DMS153 treated with DMSO at 0.1 percent for 48 hours (cell line): ENCODE results near the gene RPAP3.

Source experiments
- DNase-seq: peaks from one replicate; lab custom pipeline; 2025; ENCODE audit not compliant: unreplicated experiment; lab: John Stamatoyannopoulos, UW

Gene RPAP3

GRCh38 chr12:47705566-47706425 is at the start of gene RPAP3:
Gene RPAP3 (minus strand): TSS chr12:47706030. CDS start chr12:47702840, 3,190 bp downstream.
- peak; percentile 68 for DNase-seq

GRCh38 chr12:47754881-47755280 is 49.1 kb upstream of the RPAP3 start:
- DNase-seq: peak; percentile 39

GRCh38 chr12:47754126-47754525 is 48.3 kb upstream of the RPAP3 start:
- no peak for DNase-seq

- DNase-seq: peak; percentile 19
Observed at GRCh38 chr12:47753021-47754001, 47.5 kb upstream of the RPAP3 start.

GRCh38 chr12:47752552-47752951 is 46.7 kb upstream of the RPAP3 start:
- no peak for DNase-seq

GRCh38 chr12:47752121-47752520 is 46.3 kb upstream of the RPAP3 start:
- DNase-seq: no peak

GRCh38 chr12:47751561-47751960 is 45.7 kb upstream of the RPAP3 start:
- DNase-seq: no peak

- no peak for DNase-seq
Observed at GRCh38 chr12:47750916-47751470, 45.2 kb upstream of the RPAP3 start.

GRCh38 chr12:47750229-47750798 is 44.5 kb upstream of the RPAP3 start:
- DNase-seq: no peak

- DNase-seq: no peak
Observed at GRCh38 chr12:47748899-47749298, 43.1 kb upstream of the RPAP3 start.

- no peak for DNase-seq
Observed at GRCh38 chr12:47748507-47748828, 42.6 kb upstream of the RPAP3 start.

- no peak for DNase-seq
Observed at GRCh38 chr12:47747596-47748506, 42.0 kb upstream of the RPAP3 start.

GRCh38 chr12:47747126-47747525 is 41.3 kb upstream of the RPAP3 start:
- no peak for DNase-seq

GRCh38 chr12:47746523-47746922 is 40.7 kb upstream of the RPAP3 start:
- DNase-seq: no peak

- DNase-seq: no peak
Observed at GRCh38 chr12:47746073-47746472, 40.2 kb upstream of the RPAP3 start.

- no peak for DNase-seq
Observed at GRCh38 chr12:47745485-47746041, 39.7 kb upstream of the RPAP3 start.

- no peak for DNase-seq
Observed at GRCh38 chr12:47744778-47745436, 39.1 kb upstream of the RPAP3 start.

- peak; percentile 70 for DNase-seq
Observed at GRCh38 chr12:47744005-47744651, 38.3 kb upstream of the RPAP3 start.
